Inflammatory macrophage treated with lipopolysaccharide for 1 hour (primary cell): Measurements from ENCODE around the gene AMD1.
"Not testable (repeated sequence)": the region's sequence is repeated elsewhere in the genome, so short reads cannot be mapped to it uniquely, and the experiment has no call there.

ENCODE experiments used
- DNase-seq, 2 donors: peaks; one replicate each; pipeline ENCODE4 v3.0.0-alpha.2; 2020 to 2022

Gene AMD1

DNA sequence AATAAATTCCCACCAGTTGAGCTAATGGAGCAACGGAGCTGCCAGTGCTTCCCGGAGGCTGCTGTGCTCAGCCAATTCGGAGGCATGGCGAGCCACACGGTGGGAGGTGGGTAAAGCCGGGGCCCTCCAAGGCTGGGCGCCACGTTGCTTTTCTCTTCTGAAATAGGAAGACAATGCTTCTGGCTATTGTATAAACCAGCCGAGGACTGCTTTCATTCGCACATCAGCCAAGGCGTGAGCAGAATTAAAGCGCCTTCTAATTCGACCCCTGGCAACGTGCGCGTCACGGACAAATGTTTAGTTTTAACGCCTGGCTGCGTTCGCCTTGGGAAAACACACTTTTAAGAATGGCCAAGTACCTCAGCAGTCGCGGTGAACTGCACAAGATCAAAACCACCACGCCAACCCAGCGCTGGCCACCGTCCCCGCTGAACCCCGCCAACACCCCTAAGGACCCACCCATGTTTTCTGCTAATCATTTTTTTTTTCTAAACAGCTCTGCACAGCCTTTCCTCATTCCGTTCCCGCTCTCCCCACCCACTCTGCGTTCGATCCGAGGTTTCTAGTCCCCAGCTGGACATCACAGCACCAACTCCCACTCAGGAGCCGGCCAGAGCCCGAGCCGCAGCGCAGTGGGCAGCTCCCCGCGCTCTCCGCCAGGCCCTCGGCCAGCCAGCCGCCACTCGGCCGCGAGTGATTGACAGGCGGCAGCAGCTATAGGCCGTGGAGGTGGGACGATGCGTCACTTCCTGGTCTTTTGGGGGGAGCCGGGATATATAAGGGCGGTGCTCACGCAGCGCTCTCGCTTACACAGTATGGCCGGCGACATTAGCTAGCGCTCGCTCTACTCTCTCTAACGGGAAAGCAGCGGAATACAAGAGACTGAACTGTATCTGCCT lies at the start of gene AMD1:
AMD1 (plus strand) TSS at position 805 of the 899 bp plus-strand sequence. CDS start 321 bp downstream, outside the sequence.
- DNase-seq, result peak; percentile 98 to 99

DNA sequence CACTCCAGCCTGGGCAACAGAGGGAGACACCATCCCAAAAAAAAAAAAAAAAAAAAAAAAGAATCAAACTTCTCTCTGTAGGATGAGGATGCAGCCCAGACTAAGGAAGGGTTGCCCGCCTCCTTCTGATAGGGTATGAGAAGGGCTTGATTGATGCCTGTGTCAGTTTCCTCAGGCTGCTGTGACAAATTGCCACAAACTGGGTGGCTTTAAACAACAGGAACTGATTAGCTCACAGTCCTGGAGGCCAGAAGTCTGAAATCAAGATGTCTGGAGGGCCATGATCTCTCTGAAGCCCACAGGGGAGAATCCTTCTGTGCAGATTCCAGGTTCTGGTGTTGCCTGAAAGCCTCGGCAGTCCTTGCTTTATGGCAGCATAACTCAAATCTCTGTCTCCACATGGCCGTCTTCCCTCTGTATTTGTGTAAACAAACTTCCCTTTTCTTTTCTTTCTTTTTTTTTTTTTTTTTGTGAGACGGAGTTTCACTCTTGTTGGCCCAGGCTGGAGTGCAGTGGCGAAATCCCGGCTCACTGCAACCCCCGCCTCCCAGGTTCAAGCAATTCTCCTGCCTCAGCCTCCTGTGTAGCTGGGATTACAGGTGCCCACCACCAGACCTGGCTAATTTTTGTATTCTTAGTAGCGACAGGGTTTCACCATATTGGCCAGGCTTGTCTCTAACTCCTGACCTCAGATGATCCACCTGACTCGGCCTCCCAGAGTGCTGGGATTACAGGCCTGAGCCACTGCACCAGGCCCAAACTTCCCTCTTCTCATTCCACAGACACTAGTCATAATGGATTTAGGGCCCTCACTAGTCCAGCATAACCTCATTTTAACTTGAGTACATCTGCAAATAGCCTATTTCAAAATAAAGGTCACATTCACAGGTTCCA lies 48.1 kb upstream of the AMD1 start:
- DNase-seq, result peak; percentile 64 to 75

DNA sequence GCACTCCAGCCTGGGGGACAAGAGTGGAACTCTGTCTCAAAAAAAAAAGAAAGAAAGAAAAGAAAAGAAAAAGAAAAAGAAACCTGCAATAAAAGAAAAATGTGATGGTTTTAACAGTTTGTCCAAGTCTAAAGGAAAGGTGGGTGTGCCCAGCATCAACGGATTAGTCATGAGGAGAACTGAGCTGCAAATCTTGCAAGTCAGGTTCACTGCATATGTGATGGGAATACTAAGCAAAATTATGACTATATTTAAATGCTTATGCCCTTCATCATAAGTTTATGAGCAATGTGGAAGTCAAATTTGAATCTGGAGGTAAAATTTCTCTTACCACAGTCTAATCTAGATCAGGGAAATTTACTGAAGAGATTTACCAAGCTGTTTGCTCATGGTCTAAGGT lies 46.2 kb upstream of the AMD1 start:
- DNase-seq, result peak in 1 of 2 donors; percentile 20

DNA sequence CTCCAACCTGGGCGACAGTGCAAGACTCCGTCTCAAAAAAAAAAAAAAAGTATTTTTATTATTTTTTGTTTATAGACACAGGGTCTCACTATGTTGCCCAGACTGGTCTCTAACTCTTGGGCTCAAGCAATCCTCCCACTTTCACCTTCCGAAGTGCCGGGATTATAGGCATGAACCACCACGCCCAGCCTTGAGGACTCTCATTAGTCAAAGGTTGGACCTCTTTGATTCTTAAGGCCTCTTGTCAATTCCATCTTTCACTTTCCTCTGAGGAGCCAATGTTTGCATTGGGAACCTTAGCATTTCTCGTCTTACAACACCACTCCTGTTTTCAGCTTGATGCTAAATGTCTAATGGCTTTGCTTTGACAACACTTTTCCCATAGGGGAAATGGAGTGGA lies 43.2 kb upstream of the AMD1 start:
- no peak for DNase-seq

DNA sequence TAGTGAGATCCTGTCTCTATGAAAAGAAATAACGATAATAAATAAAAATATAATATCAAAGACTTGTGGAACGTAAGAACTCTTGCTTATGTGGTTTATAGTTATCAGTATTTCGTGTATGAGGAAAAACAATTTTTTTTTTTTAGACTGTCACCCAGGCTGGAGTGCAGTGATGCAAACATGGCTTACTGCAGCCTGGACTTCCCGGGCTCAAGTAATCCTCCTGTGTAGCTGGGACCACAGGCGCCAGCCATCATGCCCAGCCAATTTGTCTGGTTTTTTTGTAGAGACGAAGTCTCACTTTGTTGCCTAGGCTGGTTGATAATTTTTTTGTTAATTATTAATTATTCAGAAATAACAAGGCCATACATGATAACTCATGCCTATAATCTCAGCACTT lies 40.8 kb upstream of the AMD1 start:
- DNase-seq, result peak; percentile 47 to 66

DNA sequence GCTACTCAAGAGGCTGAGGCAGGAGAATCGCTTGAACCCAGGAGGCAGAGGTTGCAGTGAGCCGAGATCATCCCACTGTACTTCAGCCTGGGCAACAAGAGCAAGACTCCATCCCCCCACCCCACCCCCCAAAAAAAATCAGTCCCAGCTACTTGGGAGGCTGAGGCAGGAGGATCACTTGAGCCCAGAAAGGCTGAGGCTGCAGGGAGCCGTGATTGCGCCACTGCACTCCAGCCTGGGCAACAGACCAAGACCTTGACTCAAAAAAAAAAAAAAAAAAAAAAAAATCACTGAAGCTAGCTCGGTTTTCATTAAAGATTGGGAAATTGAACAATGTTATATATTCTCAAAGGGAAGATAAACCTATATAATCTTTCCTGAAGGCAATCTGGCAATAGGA lies 38.8 kb upstream of the AMD1 start:
- DNase-seq, result not testable (repeated sequence)

DNA sequence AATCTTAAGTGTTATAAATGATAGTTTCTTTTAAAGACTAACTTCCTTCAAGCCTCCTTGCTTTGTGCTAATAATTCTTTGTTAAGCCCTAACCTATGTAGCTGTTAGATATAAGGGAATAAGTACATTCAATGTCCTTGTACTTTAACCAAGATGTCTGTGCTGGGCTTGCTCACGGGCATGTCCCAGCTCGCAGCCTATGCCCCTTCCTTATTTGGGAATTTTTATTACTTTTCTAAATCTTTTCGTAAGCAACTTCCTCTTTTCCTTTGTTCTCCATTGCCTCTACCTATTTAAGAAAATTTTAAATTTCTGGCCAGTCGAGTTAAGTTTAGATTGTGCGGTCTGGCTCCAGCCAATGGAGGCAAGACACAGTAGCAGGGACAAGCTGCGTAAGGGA lies 33.3 kb upstream of the AMD1 start:
- DNase-seq, result peak; percentile 26 to 28

DNA sequence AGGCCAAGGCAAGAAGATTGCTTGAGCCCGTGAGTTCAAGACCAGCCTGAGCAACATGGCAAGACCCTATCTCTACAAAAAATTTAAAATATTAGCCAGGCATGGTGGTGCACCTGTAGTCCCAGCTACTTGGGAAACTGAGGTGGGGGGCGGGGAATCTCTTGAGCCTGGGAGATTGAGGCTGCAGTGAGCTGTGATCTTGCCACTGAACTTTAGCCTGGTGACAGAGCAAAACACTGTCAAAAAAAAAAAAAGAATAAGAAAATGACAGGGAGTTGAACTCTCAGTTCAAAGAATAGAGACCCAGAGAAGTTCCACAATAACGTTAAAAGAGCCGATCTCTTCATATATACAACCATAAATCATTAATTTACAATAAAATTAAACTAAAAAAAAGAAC lies 24.8 kb upstream of the AMD1 start:
- no peak for DNase-seq

DNA sequence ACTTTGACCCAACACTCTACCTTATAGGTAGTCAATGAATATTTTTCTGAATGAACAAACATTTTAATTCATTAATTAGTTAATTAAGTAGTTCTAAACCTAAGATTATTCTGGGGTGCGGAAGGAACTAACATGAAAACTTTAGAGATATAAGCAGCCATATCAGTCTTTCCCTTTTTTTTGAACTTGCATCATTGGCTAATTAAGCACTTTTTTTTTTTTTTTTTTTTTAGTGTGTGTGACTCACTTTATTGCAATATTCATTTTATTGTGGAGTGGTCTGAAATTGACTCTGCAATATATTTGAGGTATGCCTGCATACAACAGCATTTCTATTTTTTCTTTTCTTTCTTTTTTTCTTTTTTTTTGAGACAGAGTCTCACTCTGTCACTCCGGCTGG lies 21.8 kb upstream of the AMD1 start:
- DNase-seq, result peak in 1 of 2 donors; percentile 25

DNA sequence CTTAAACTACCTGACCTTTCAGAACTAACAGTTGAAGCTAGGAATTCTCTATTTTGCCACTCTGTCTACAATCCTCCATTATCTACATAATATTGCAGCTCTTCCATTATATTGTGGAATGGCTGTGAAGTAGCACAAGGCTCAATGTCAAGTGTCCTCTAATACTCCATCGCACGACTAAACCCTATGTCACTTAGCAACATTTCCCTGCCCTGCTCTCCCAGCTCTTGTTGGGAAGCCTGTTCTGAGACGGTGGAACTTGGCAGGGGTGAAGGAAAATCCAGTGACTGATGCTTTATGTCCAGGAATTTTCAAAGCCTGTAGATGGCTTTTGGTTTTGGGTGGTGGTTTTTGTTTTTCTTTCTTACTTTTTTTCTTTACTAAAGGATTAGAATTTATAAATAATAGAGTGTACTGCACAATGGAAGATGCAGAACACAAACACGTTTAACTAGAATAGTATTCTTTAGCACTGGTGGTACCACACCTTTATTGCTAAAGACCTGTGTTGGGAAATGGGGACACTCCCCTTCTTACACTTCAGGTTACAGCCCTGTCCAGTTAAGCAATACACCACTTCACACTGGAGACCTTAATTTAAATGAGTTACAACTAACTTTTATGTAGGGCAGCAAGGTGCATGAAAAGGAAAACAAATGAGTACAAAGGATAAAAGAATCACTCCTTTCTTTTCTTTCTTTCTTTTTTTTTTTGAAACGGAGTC lies 20.7 kb upstream of the AMD1 start:
- DNase-seq, result no peak

DNA sequence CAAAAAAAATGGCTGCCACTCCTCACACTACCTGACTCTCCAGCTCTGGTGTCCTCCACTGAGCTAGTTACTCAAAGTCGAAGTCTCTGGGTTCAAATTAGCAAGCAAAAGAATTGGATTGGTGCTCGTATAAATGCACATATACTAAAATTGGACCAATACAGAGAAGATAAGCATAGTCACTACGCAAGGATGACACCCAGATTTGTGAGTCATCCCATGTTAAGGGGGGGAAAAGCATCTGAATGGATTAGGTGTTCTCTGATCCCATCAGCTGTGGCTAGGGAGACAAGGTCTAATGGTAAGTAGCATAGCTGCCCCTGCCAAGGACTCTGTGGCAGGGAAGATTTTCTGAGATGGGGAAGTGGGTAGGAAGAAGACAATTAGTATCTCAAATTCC lies 18.3 kb upstream of the AMD1 start:
- no peak for DNase-seq

DNA sequence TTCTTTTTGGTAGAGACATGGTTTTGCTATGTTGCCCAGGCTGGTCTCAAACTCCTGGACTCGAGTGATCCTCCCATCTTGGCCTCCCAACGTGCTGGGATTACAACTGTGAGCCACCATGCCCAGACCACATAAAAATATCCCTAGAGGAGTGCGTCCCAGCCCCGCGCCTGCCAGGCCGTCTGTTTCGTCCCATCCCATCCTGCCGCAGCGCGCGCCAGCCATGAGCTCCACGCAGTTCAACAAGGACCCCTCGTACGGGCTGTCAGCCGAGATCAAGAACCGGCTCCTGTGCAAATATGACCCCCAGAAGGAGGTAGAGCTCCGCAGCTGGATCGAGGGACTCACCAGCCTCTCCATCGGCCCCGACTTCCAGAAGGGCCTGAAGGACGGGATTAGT lies 16.6 kb upstream of the AMD1 start:
- no peak for DNase-seq

DNA sequence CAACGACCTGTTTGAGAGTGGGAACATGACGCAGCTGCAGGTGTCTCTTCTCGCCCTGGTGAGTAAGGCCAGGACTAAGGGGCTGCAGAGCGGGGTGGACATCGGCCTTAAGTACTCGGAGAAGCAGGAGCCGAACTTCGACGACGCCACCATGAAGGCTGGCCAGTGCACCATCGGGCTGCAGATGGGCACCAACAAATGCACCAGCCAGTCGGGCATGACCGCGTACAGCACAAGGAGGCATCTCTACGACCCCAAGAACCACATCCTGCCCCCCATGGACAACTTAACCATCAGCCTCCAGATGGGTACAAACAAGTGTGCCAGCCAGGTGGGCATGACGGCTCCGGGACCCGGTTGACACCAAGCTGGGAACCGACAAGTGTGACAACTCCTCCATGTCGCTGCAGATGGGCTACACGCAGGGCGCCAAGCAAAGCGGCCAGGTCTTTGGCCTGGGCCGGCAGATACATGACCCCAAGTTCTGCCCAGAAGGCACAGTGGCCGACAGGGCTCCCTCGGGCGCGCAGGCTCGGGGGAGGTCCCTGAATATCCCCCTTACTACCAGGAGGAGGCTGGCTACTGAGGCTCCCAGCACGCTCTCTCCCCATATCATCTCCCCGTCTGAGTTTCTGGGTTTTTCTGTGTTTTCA lies 15.9 kb upstream of the AMD1 start:
- DNase-seq, result no peak

DNA sequence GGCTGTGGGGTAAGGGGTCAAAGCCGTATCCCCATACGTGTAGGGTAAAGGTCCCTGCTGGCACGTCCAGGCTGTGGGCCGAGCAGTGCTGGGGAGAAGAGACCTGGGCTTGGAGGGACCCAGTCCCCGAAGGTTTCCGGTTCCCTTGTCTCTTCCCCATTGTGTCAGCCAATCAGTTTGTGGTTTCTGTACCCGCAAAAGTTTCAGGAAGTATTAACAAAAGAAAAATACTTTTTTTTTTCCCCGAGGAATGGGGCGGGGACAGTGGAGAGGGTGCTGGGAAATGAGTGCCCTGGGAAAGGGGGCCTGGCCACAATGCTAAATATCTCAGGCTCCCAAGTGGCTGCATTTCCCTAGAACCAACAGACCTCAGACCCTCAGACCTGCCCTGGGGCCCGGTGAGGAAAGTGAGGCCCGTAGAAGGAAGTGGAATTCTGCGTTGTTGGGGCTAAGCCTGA lies 15.2 kb upstream of the AMD1 start:
- peak; percentile 70 to 80 for DNase-seq

DNA sequence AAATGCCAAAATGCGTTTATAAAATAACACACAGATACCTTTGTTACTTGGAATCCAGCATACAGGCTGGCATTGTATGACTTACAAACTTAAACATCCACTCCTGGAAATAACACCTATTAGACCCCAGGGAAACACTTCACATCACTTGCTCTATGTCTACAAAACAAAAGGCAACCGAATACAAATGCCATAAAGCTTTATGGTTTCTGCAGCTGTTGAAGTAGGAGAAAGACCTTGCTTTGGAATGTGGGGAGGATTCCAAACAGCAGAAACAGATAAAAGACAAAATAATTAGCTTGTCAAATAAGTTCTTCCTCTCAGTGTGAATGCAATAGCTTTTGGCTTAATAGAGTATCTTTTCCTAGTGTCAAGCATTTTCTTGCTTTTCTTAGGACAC lies 9.8 kb upstream of the AMD1 start:
- DNase-seq, result no peak

DNA sequence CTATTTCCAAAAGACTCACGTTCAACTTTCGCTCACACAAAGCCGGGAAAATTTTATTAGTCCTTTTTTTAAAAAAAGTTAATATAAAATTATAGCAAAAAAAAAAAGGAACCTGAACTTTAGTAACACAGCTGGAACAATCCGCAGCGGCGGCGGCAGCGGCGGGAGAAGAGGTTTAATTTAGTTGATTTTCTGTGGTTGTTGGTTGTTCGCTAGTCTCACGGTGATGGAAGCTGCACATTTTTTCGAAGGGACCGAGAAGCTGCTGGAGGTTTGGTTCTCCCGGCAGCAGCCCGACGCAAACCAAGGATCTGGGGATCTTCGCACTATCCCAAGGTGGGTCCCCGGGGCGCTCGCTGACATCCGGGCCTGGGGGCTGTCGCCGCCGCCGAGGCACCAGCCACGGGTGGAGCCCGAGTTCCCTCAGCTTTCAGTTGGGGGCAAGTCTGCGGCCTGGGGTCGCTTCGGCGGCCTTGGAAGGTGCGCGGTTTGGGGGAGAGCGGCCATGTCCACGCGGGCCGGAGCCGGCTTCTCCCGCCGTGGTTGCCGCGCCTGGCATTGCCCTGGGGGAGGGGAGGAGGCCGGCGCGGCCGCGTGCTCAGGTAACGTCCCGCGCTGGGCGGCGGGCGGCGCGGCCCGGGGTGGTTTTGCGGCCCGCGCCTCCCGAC lies 429 bp downstream of the AMD1 start:
- peak in 1 of 2 donors; percentile 12 for DNase-seq

DNA sequence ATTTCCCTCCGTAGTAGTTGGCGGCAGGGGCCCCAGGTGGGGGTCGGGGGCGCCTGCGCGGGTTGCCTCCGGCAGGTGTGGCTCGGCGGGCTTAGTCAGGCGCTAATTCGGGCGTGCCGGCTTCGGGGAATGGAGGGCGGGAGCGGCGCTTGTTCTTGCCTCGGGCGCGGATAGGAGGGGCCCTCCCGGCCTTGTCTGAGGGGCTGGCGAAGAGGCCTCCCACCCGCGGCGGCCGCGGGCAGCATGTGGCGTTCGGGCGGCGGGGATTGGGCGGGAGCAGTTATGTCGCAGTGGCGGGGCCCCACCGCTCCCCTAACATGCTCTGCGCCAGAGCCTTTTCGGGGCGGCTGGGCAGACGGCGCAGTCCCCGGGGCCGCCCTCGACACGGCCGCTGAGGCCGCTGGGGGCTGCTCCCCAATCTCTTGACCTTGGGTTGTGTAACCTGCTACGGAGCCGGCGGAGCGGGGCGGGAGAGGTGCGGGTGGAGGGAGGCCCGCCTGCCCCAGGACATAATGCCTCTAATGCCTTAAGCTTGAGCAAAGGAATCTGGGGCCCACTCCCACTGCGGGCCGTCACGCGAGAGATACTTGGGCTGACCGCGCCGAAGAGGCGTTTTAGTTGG lies 1.1 kb downstream of the AMD1 start:
- DNase-seq, result peak in 1 of 2 donors; percentile 21

DNA sequence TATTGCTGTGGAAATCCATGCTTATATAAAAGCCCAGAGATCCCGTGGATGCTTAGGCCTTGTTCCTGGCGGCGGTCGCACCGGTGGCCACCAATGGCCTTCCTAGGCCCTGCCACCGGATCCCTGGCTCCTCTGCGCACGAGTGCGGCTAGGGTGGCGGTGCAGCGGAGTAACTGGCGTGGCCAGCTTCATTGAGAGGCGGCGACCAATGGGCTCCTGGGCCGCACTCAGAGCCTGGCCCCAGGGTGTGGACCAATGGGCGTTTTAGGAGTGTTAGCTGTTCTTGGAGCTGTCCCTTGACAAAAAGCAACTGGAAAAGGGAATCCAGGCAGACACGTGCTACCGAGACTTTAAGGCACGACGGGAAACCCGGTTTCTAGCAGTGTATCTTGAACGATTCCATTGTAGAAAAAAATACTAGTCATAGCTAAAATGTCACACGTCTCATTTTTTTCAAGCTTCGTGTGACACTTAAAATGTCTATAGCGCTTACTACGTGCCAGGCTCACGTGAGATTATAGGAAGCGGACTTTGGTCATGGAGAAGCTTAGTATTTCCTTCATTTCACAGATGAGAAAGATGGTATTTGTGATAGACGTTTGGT lies 1.7 kb downstream of the AMD1 start:
- peak; percentile 75 to 82 for DNase-seq

DNA sequence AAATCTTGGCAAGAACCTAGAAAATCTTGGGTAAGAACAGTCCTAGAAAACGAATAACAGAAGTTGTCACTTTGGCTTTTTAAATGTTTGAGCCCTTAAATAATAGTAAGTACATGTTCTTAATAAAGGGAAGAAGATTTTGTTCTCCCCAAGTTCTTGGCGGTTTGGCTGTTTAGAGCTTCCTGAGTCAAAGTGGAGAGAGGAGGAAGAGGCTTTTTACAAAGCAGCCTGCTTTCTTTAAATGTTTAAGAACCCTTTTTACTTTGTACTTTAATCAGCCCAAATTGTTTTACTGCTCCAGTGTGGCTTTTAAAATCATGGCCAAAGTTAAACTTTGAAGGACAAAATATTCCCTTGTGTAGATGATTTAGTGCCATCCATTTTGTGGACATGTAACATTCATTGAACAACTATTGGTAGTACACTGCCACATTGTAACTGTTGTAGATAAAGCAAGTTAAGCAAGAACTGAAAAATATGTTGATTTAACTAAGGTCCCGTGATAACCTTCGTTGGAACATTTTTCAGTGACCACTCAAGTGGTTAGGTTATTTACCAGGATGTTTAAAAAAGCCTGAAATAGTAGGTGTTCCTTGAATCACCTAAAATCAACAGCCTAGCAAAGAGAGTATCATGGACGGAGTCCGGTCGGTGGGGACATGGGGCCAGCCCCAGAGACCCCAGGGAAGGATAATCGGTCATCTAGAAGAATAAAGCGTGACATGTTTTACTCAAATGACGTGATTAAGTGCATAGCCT lies 2.4 kb downstream of the AMD1 start:
- peak in 1 of 2 donors; percentile 32 for DNase-seq

DNA sequence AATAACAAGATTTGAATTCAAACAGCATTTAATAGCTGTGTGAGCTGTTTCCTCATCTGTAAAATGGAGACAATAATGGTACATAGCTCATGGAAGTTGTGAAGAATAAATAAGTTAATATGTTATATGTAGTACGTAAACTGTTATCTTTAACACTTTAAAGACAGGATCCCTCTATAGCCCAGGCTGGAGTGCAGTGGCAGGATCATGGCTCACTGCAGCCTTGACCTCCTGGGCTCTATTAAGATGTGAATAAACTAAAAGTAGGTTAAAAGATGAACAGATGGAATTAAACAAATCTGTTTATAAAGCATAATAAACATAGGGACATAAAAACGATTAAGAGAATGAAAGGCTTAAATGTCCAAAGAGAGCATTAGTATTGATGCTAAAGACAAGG lies 3.0 kb downstream of the AMD1 start:
- no peak for DNase-seq
